HG03571 (cell line): ENCODE measurements around the gene EPAS1.
A peak's percentile ranks its signal among the peaks of the same experiment; 100 is the strongest.

Source experiments
- ATAC-seq: cut with Tn5 transposase; IDR thresholded peaks from one replicate; pipeline ENCODE4 v1.9.1; 2021; ENCODE audit not compliant: unreplicated experiment

Gene EPAS1

GRCh38 chr2:46296840-46297545, at the start of gene EPAS1:
EPAS1 (plus strand) TSS chr2:46297407; CDS start chr2:46297912, 505 bp downstream.
- peak; percentile 83 for ATAC-seq

- no peak for ATAC-seq
Observed at GRCh38 chr2:46248171-46248570, 49.0 kb upstream of the EPAS1 start.

GRCh38 chr2:46249654-46250053, 47.6 kb upstream of the EPAS1 start:
- ATAC-seq = no peak

GRCh38 chr2:46252891-46253659, 44.1 kb upstream of the EPAS1 start:
- no peak for ATAC-seq

GRCh38 chr2:46254474-46254873, 42.7 kb upstream of the EPAS1 start:
- ATAC-seq = no peak

GRCh38 chr2:46256563-46257142, 40.6 kb upstream of the EPAS1 start:
- ATAC-seq = no peak

DNA sequence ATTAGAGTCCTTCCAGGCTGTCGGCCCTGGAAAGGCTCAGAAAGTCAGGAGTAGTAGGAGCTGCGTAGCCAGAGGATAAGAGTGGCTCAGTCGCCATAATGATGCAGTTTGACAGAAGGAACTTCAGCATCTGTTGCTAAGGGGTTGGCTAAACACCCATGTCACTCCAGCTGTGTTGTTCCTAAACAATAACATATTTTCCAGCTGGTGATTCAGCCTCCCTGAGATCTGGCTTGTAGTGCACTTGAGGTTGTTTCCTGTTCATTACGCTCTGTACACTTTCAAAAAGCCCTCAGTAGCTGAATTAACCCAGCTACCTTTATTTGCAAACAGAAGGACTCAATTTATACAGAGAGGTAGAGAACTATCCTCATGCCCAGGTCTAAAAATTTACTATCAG, 39.7 kb upstream of the EPAS1 start:
- ATAC-seq = no peak

GRCh38 chr2:46257980-46258379, 39.2 kb upstream of the EPAS1 start:
- no peak for ATAC-seq

DNA sequence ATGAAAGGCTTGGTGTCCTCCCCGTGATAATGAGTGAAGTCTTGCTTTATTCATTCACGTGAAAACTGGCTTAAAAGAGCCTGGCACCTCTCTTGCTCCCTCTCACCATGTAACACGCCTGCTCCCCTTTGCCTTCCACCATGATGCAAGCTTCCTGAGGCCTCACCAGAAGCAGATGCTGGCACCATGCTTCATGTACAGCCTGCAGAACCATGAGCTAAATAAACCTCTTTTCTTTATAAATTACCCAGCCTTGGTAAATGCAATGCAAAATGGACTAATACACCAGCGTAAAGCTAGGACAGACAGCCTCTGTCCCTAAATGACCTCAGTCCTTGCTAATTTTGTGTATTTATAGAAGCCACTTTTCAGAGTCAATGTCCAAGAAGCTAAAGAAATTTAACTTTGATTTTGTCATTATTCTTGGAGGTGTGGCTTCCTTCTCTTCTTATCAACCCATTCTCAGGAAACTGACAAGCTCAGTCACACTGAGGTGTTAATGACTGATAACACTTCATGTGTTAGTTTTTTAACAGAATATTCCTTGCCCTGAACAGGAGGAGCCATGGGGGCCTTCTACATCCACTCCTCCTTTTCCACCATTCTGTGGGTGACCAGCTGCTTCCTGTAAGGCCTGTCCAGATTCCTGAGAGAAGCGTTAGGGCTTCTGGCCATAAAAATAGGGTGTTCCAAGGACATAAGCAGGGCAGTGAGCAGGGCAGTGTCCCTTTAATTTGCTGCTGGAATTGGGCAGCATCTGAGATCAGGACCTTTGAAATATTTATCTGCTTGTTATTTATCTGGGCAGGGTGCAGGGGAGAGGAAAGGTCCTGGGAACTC, 38.0 kb upstream of the EPAS1 start:
- no peak for ATAC-seq

GRCh38 chr2:46259777-46260168, 37.4 kb upstream of the EPAS1 start:
- no peak for ATAC-seq

DNA sequence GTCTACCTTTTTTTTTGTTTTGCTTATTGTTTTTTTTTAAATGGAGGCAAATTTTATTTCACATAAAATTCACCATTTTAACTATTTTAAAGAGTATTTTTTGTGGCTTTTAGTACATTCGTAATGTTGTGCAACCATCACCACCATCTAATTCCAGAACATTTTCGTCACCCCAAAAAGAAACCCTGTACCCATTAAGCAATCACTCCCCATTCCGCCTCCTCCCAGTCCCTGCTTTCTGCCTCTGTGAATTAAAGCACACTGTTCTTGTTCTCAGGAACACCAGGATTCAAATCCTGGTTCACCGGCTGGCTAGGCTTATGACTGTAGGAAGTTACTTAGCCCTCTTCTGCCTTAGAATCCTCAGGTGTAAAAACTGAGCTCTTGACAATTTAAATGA, 36.9 kb upstream of the EPAS1 start:
- ATAC-seq = no peak

DNA sequence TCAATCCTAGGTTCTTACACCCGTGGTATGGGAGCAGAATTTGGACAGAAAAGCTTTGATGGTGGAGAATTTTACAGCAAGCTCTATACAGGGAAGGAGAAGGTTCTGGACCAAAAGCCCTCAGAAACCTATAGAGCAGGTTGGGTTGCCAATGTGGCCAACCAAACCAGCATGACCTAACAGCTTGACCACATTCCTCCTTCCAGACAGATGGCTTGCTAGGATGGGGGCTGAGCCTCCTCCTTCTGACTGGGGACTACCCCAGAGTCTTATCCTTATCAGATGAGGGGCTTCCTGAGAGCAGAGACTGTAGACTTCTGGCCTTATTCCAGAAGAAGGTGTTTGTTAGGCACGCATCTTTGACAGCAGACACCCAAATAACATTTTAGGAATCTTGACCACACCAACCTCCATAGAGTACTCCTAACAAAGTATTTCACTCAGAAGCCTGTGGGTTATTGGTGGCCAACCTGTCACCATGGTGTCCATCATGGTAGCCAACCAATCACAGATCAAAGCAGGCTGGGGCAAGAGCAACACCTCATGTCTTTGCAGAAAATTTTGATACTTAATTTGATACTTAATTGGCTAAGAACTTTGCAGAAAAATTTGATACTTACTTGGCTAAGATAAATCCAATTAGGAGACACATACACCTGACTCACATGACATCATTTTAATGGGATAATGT, 34.8 kb upstream of the EPAS1 start:
- no peak for ATAC-seq

DNA sequence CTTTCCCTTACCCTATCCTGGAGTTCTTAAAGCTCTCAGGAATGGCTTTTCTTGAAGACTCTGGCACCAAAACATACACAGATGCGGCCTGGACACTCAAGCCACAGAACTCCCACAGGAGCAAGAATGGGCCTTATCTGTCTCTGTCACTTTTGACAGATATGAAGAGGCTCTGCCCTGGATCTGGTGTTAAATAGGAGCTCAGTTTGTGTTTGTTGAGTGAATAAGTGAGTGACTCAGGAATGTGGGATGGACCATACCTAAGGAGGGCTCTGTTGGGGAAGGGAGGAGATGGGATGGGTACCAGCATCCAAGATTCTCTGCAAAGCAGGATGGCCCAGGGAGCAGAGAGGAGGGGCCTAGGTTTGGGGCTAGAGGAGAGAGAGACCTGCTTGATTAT, 33.9 kb upstream of the EPAS1 start:
- no peak for ATAC-seq

DNA sequence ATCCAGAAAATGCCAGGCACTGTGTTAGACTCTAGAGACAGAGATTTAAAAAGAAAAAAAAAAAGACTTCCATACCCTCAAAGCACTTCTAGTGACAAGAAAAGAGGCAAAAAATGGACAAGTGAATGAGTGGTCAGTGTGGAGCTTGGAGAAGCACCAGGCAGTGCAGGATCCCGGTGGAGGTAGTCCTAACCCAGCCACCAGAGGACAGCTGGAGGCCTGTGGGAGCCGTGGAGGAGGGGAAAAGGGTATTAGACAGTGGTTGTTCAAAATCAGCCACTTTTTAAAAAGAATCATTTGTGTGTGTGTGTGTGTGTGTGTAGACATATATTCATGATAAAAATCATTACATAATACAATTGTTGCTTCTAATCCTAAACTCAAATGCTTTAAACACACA, 32.8 kb upstream of the EPAS1 start:
- ATAC-seq = no peak

GRCh38 chr2:46266134-46266533, 31.1 kb upstream of the EPAS1 start:
- no peak for ATAC-seq

DNA sequence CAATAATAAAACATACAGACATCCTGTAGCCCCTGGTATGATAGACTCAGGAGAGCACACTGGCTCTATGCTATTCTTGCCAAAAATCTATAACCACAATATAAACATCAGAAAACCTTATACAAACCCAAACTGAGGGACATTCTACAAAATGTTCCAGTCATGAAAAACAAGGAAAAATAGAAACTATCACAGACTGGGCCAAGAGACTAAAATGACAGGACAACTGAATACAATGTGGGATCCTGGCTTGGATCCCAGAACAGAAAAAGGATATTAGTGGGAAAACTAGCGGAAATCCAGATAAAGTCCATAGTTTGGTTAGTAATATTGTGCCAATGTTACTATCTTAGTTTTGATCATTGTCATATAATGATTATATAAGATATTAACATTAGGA, 29.6 kb upstream of the EPAS1 start:
- ATAC-seq = no peak

DNA sequence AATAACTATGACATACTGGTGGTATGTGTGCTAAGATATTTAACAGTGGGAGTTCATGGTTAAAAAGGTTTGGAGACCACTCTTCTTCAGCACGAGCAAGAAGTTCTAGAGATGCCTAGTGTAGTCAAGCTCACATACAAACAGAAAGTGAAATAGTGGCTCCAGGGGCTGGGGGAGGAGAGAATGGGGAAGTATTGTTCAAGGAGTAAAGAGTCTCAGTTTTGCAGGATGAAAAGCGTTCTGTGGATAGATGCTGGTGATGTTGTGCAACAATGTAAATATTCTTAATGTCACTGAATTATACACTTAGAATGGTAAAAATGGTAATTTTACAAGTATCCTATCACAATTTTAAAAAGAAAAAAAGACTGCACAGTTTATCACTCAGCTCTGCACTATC, 29.0 kb upstream of the EPAS1 start:
- no peak for ATAC-seq

DNA sequence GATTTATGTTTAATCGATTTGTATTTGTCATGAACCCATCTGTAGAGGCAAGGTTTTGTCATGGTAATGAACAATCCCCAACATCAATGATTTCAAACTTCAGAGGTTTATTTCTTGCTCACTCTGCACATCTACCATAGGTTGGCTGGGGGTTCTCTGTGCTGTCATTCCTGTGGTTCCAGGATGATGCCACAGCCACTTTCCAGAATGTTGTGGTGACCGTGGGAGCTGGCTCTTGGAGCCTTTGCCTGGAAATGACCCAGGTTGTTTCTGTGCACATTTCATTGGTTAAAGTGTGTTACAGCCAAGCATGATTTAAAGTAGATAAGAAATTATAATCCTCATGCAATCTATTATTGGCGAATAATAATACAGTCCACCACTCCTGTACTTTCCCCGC, 28.2 kb upstream of the EPAS1 start:
- no peak for ATAC-seq

- ATAC-seq = no peak
Observed at GRCh38 chr2:46269544-46270273, 27.5 kb upstream of the EPAS1 start.

GRCh38 chr2:46270384-46270783, 26.8 kb upstream of the EPAS1 start:
- no peak for ATAC-seq
